OCI-LY7 (cell line): ENCODE measurements around the gene OR51E2.

ENCODE experiments used
- EZH2phosphoT487 ChIP-seq: fragments of 200-600 bp; sonication (generic); IDR thresholded peaks from 2 replicates; pipeline ENCODE4 v1.6.1; 2018; ENCODE audit warnings: low read depth, borderline replicate concordance, mild to moderate bottlenecking, mixed run types, antibody characterized with exemption, low read length, moderate library complexity, mixed read lengths
- TF ChIP-seq, protein P1 (sequence below): fragments of 200-600 bp; sonication (generic); conservative IDR thresholded peaks from 2 replicates; pipeline ENCODE4 v1.5.1; 2014; ENCODE audit warnings: mild to moderate bottlenecking, antibody characterized with exemption, low read length, moderate library complexity, mixed read lengths

DNA sequence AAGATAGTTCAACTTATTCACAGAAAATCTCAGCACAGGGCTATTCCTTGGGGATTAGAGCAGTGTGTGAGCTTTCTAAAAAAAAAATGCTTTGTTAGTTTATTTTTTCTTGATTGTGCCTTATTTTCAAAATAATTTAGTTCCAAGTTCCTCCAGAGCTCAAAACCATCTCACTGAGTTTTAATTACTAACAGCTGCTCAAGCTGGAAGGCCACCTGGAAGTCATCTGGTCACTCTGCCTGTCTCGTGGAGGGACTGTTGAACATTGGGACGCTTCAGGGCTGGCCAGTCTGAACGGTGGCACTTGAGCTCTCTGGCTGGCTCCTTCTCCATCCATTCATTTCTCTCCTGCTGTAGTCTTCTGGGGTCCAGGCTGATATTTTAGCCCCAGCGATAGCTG is 49.9 kb downstream of the OR51E2 start:
- TF ChIP-seq, protein P1, sequence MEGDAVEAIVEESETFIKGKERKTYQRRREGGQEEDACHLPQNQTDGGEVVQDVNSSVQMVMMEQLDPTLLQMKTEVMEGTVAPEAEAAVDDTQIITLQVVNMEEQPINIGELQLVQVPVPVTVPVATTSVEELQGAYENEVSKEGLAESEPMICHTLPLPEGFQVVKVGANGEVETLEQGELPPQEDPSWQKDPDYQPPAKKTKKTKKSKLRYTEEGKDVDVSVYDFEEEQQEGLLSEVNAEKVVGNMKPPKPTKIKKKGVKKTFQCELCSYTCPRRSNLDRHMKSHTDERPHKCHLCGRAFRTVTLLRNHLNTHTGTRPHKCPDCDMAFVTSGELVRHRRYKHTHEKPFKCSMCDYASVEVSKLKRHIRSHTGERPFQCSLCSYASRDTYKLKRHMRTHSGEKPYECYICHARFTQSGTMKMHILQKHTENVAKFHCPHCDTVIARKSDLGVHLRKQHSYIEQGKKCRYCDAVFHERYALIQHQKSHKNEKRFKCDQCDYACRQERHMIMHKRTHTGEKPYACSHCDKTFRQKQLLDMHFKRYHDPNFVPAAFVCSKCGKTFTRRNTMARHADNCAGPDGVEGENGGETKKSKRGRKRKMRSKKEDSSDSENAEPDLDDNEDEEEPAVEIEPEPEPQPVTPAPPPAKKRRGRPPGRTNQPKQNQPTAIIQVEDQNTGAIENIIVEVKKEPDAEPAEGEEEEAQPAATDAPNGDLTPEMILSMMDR = no peak
- no peak for TF ChIP-seq EZH2phosphoT487
